Right ventricle myocardium superior (tissue), 1 donor: ENCODE measurements around the gene CLDN12. TPM values are rescaled to one million over a fixed set of nuclear protein-coding genes. Genes with fewer than 3 reads are reported as not detected.

ENCODE experiments used
- ATAC-seq: fragments of 200-7000 bp; cut with Tn5 transposase; one replicate; pipeline ENCODE4 v1.9.1; 2020; ENCODE audit warnings: mild to moderate bottlenecking; ENCODE audit not compliant: poor library complexity
- DNase-seq: peaks from one replicate; pipeline ENCODE4 v3.0.0-alpha.2; 2020
- intact Hi-C: fragments of 100-400 bp; cut with DNase I; formaldehyde crosslinking; loops from one replicate; pipeline ENCODE4 v1.11.2; 2022
- long read RNA-seq: library from polyadenylated mRNA; unstranded; transcript quantifications from one replicate; pipeline ENCODE4 v2.0.0, GENCODE V29; 2021
- total RNA-seq: library from RNA; stranded (reverse); fragmentation: NEBNext Ultra II Directional; extraction: Animal tissue kit (Norgen Biotek cat#: 25700); gene quantifications from one replicate; pipeline ENCODE4 v1.2.1, GENCODE V29; 2021
- donor health status: DM: no; HTN: yes; CAD: no; lungs with severe emphysema.

CLDN12 gene
- total RNA-seq, result 38.1 TPM
- long read RNA-seq, transcript CLDN12-213 (4 exons, 1,098 nt), result major isoform, 42 of 74 reads
- long read RNA-seq, partial matches to known transcripts, result 6 of 74 reads
- long read RNA-seq, other reads (novel, unspliced or antisense), result 21 of 74 reads

GRCh38 chr7:90403174-90404113, at the start of gene CLDN12:
TSS of gene CLDN12 (plus strand) at chr7:90403461. CDS start at chr7:90412677, 9,216 bp downstream.
- intact Hi-C loops, result no loop called here
- ATAC-seq (peak; percentile 95), DNase-seq (peak; percentile 90)

- DNase-seq (no peak), ATAC-seq (no peak)
- intact Hi-C loops, result no loop called here
Measured at GRCh38 chr7:90383422-90383821, 19.8 kb upstream of the CLDN12 start.

GRCh38 chr7:90383861-90384260, 19.4 kb upstream of the CLDN12 start:
- DNase-seq (no peak), ATAC-seq (no peak)
- intact Hi-C loops, result no loop called here

- intact Hi-C loops, result no loop called here
- no peak for ATAC-seq
- DNase-seq, result no peak
Measured at GRCh38 chr7:90384433-90384832, 18.8 kb upstream of the CLDN12 start.

- no peak for DNase-seq
- no peak for ATAC-seq
- intact Hi-C loops, result no loop called here
Measured at GRCh38 chr7:90387470-90388240, 15.6 kb upstream of the CLDN12 start.

GRCh38 chr7:90390926-90391325, 12.3 kb upstream of the CLDN12 start:
- DNase-seq, result no peak
- intact Hi-C loops, result no loop called here
- no peak for ATAC-seq

- intact Hi-C loops, result no loop called here
- DNase-seq (no peak), ATAC-seq (no peak)
Measured at GRCh38 chr7:90391488-90391887, 11.8 kb upstream of the CLDN12 start.

- DNase-seq, result no peak
- no peak for ATAC-seq
- intact Hi-C loops, result no loop called here
Measured at GRCh38 chr7:90396420-90396819, 6.8 kb upstream of the CLDN12 start.

GRCh38 chr7:90401989-90402388, 1.3 kb upstream of the CLDN12 start:
- ATAC-seq (no peak), DNase-seq (no peak)
- intact Hi-C loops, result no loop called here

- intact Hi-C loops, result no loop called here
- ATAC-seq, result no peak
- no peak for DNase-seq
Measured at GRCh38 chr7:90402785-90403173, 482 bp upstream of the CLDN12 start.

GRCh38 chr7:90404777-90405176, 1.5 kb downstream of the CLDN12 start:
- ATAC-seq (no peak), DNase-seq (no peak)
- intact Hi-C loops, result no loop called here

GRCh38 chr7:90407484-90407821, 4.2 kb downstream of the CLDN12 start:
- intact Hi-C loops, result no loop called here
- DNase-seq (no peak), ATAC-seq (no peak)

GRCh38 chr7:90408142-90408541, 4.9 kb downstream of the CLDN12 start:
- DNase-seq, result no peak
- ATAC-seq, result no peak
- intact Hi-C loops, result no loop called here

- intact Hi-C loops, result no loop called here
- ATAC-seq (peak; percentile 34), DNase-seq (no peak)
Measured at GRCh38 chr7:90409667-90410066, 6.4 kb downstream of the CLDN12 start.

GRCh38 chr7:90411510-90411909, 8.2 kb downstream of the CLDN12 start:
- intact Hi-C loops, result no loop called here
- no peak for DNase-seq
- ATAC-seq, result no peak

GRCh38 chr7:90412458-90413184, 9.4 kb downstream of the CLDN12 start:
- no peak for DNase-seq
- ATAC-seq, result peak; percentile 60
- intact Hi-C loops, result no loop called here

- ATAC-seq (no peak), DNase-seq (no peak)
- intact Hi-C loops, result no loop called here
Measured at GRCh38 chr7:90413185-90413528, 9.9 kb downstream of the CLDN12 start.

GRCh38 chr7:90421651-90422050, 18.4 kb downstream of the CLDN12 start:
- intact Hi-C loops, result loop anchor here (10.0 kb wide), 3 partner anchors 107 to 267 kb away; partner anchors contain the start of gene STEAP1

GRCh38 chr7:90424720-90425119, 21.5 kb downstream of the CLDN12 start:
- ATAC-seq (no peak), DNase-seq (no peak)
- intact Hi-C loops, result loop anchor here (10.0 kb wide), 3 partner anchors 110 to 270 kb away; partner anchors contain the start of gene STEAP1

More at GRCh38 chr7:90421651-90422050, 18.4 kb downstream of the CLDN12 start:
- DNase-seq, result no peak
- ATAC-seq, result peak; percentile 87
